Fibroblast of lung (primary cell): Measurements from ENCODE around the gene HBA2.

Experiments used
- CTCF ChIP-seq, 2 donors: IDR thresholded peaks in 1 of 2; conservative IDR thresholded peaks in 1 of 2; 1 replicate in 1 of 2; 2 replicates in 1 of 2; pipeline ENCODE4 v1.5.1; 2011 to 2012; ENCODE audit warnings: low read length in 2 of 2, control low read depth in 1 of 2, inconsistent platforms in 1 of 2, low read depth in 1 of 2, mild to moderate bottlenecking in 1 of 2
- EZH2 ChIP-seq: IDR thresholded peaks from 2 replicates; pipeline ENCODE4 v1.5.1; 2012; ENCODE audit warnings: low read length, control low read depth, mild to moderate bottlenecking; ENCODE audit errors: missing control alignments

GRCh38 chr16:220021-220420 lies 47.3 kb downstream of the HBA2 start:
- TF ChIP-seq CTCF (conservative IDR thresholded peaks at IDR 0.05 in 1 of 2, IDR thresholded peaks at IDR 0.05 in 1 of 2; ENCODE audit: low read depth in 1 of 2, low read length in 2 of 2) (no peak), EZH2 (no peak)
